GM19324 (cell line): ENCODE results near the gene ZNF598.

Experiments
- ATAC-seq: cut with Tn5 transposase; IDR thresholded peaks from one replicate; pipeline ENCODE4 v1.9.1; 2021; ENCODE audit warnings: mild to moderate bottlenecking, moderate library complexity; ENCODE audit not compliant: unreplicated experiment, low FRiP score

The ZNF598 gene

GRCh38 chr16:1992704-1993317 lies 16.8 kb downstream of the ZNF598 start:
- no peak for ATAC-seq

DNA sequence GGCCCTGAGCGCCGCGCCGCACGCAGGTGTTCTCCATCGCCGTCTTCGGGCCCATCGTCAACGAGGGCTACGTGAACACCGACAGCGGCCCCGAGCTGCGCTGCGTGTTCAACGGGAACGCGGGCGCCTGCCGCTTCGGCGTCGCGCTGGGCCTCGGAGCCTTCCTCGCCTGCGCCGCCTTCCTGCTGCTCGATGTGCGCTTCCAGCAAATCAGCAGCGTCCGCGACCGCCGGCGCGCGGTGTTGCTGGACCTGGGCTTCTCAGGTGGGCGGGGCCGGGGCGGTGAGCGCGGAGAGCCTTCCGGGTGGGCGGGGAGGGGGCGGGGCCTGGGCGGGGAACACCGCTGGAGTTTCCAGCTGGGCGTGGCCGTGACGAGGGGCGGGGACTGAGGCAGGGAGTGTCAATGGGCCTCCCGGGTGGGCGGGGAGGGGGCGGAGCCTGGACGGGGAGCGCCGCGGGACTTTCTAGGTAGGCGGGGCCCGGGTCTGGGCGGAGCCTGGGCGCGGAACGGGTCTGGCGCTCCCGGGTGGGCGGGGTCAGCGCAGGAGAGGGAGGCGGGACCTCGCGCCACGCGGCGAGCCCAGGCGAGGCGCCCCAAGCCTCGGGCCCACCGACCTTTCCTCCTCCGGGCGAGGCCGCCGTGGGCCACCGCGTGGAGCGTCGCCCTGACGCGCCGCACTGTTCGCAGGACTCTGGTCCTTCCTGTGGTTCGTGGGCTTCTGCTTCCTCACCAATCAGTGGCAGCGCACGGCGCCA lies 17.5 kb downstream of the ZNF598 start:
- peak; percentile 41 for ATAC-seq

- no peak for ATAC-seq
These were observed 18.1 kb downstream of the ZNF598 start for GRCh38 chr16:1991588-1991947.

GRCh38 chr16:1991135-1991551 lies 18.5 kb downstream of the ZNF598 start:
- peak; percentile 38 for ATAC-seq

DNA sequence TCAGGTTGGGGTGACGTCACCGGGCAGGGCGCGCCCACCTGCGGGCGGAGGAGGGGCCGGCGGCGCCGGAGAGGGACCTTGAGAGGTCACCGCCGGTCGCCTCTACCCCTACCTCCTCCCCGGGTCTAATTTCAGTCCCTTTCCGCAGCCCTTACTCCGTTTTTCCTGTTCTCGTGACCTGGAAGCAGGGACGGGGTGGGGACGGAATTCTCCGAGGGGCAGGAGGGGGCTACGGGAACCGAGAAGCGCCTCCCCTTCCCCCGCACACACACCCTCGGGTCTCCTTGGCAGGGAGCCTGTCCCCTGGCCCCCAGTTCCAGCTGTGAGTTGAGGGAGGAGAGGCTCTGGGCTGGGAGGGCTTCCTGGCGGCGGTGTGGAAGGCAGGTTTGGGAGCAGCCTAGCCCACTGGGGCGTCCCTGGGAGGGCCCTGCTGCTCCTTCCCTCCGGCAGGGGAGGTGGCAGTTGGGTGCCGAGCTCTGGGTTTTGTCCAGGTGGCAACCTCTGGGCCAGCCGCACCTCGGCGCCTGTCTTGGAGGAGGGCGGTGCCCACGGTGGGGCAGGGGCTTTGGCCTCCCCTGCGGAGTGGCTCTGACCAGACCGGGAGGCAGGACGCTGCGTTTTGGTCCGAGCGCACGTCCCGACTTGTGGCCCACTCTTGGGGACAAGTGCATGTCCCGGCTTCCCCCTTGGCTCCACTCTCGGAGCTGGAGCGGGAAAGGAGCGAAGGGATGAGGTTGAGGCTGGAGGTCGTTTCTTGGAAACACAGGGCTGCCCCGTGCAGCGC lies 19.1 kb downstream of the ZNF598 start:
- ATAC-seq, result peak; percentile 3

GRCh38 chr16:1990101-1990350 lies 19.6 kb downstream of the ZNF598 start:
- no peak for ATAC-seq

DNA sequence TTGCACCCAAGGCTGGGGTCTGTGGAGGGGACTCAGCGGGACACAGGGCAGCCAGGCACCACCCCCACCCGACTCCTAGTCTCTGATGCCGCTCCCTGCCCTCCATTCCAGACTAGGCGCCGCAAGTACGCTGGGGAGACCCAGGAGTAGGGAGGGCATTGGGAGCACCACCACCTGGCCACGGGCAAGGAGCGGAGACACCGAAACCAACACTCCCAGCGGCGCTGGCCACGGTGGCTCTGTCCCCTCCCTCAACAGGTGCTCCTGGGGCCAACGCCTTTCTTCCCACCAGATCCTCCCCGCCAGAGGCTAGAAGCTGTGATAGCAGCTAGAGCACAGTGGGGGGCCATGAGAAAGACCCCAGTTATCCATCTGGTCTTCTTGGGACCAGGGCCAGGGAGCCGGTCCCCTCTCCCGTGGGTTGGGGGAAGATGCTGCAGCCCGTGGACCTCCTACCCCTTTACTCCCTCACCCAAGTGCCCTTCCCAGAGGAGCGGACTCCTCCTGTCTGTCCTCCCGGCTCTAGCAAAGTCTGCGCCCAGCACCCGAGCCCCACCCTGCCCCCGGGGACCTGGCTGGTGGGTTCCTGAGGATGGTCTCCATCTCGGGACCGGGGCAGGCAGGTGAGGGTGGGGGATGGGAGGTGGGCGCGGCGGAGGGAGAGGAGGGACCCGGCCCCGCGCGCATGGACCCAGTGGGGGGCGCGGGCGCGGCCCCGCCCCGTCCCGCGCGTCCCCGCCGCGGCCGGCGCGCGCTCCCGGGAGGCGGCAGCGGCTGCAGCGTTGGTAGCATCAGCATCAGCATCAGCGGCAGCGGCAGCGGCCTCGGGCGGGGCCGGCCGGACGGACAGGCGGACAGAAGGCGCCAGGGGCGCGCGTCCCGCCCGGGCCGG lies 20.2 kb downstream of the ZNF598 start, which contains the start of gene SYNGR3:
Gene SYNGR3 (plus strand): TSS at position 762 of the 892 bp plus-strand sequence. CDS start 133 bp downstream, outside the sequence.
- no peak for ATAC-seq

- ATAC-seq, result no peak
These were observed 22.4 kb downstream of the ZNF598 start for GRCh38 chr16:1987198-1987597.

GRCh38 chr16:1985466-1986150 lies 24.0 kb downstream of the ZNF598 start:
- no peak for ATAC-seq

DNA sequence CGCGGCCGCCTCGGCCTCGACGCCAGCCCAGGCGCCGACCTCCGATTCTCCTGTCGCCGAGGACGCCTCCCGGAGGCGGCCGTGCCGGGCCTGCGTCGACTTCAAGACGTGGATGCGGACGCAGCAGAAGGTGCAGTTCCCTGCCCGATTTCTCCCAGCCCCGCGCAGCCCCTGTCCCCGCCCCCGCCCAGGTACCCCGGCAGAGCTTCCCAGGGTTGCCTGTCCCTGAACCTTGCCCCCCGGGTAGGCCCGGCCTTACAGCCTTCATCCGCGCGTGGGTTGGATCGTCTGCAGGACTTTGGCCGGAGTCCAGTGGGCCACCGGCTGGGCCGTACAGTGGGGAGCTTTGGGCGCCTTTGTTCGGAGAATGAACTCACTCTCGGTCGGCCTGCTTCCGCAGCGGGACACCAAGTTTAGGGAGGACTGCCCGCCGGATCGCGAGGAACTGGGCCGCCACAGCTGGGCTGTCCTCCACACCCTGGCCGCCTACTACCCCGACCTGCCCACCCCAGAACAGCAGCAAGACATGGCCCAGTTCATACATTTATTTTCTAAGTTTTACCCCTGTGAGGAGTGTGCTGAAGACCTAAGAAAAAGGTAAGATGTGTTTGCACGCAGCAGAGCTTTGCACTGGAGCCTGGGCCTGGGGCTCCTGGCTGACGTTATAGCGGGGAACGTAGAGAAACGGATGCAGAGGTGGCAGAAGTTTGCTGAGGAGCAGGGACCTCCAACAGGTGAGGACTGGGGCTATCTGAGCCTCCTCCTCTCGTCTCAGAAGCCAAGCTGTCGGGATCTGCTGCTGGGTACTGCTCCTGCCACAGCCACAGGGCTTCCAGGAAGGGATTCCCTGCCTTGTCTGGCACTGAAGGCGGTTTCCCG lies 25.0 kb downstream of the ZNF598 start:
- peak; percentile 11 for ATAC-seq

DNA sequence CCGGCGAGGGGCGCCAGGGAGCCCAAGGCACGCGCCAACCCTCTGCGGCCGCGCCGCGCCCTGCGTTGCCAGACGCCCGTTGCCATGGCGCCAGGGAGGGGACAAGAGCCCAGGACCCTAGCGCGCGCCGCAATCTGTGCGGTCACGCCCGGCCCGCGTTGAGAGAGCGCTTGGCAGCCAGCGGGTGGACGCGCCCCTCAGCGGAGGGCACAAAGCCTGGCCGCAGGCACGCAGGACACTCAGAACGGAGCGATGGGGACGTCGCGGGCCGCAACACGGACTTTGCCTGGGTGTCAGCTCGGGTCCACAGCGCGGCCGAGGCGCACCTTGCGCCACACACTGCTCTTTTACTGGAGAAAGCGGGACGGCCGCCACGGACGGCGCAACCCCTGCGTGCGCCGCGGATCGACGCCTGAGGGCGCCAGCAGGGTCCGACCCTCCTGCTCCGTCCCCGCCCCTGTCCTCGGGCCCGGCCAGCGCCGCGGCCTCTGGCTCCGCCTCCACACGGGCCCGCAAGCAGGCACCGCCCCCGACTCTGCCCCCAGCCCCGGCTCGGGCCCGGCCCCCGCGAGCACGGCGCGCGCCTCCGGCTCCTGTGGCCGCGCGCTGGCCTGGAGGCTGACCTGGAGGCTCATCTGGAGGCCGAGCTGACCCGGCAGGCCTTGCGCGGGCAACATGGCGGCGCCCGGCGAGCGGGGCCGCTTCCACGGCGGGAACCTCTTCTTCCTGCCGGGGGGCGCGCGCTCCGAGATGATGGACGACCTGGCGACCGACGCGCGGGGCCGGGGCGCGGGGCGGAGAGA lies 25.9 kb downstream of the ZNF598 start, which contains the start of gene GFER:
Gene GFER (plus strand): TSS at position 650 of the 803 bp plus-strand sequence. CDS start 26 bp downstream, at position 676.
- peak; percentile 86 for ATAC-seq

- no peak for ATAC-seq
These were observed 26.6 kb downstream of the ZNF598 start for GRCh38 chr16:1982991-1983543.

DNA sequence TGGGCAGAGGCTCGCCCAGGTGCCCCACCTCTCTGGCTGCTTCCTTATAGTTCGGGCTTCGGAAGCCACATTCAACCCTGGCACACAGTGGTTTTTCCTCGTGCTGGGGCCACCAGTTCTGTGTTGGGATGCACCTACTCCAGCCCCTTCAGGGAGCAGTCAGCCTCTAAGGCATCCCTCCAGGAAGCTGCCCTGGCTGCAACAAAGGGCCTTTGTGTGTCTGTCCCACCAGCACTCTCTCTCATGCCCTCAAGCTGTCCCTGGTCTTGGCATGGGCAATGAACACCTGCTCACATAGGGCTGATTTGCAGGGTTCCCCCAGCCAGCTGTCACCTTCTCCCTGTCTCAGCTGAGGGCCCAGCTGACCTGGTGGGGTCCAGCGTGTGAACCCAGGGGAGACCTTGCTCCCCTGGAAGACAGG lies 27.6 kb downstream of the ZNF598 start:
- ATAC-seq, result no peak

- ATAC-seq, result no peak
These were observed 28.2 kb downstream of the ZNF598 start, which contains the start of gene NOXO1 for GRCh38 chr16:1981398-1981836. NOXO1 (minus strand) TSS chr16:1981469; CDS start chr16:1981179, 290 bp downstream.

DNA sequence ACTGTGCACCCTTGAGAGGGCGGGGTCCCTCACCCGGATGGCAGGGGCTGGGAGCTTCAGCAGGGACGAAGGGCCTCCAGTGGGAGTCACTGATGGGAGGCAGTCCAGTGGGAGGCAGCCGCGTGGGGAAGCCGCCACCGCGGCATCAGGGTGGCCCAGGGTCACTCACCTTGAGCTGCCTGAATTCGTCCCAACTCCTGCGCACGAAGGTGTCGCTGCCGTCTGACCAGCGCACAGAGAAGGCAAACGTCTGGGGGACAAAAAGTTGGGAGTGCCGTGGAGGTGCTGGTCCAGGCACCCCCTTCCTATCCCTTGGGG lies 28.9 kb downstream of the ZNF598 start:
- no peak for ATAC-seq

DNA sequence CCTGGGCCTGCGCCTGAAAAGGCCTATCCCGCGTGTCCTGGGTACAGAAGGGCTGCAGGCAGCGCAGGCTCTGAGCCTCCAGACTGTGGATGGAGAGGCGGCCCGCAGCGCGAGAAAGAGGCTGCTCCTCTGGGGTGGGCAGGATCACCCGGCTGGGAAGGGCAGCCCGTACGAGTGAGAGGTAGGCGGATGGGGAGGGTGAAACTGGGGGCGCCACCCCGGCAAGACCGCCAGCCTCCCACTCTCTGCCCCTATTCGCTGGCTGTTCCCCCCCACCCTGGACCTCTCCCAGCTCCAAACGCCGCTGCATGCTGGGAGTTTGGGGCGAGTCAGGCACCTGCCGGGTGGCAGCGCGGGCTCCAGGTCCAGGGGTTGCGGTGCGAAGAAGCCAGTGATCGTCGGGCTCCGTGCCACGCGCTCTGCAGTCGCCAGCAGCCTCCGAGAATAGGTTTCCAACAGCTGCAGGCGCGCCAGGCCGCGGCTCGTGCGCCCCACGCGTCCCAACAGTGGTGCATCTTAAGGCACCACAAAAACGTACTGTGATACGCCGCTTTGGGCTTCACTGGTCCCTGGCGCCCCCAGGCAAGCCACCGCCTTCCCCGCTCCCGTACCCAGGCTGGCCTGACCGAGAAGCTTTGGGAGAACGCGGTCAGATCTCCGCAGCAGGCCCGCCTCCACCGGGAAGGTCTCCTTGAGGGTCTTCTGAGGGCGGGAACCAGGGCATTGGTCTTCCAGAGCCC lies 29.4 kb downstream of the ZNF598 start:
- no peak for ATAC-seq
